ENCODE results near the gene SALL3. TPM values are rescaled to one million over a fixed set of nuclear protein-coding genes. Genes with fewer than 3 reads are reported as not detected.

SALL3 gene
- total and polyA plus RNA-seq, 2 of the 8 experiments (the other 6 are each of a cell fraction or from before 2014, with no cell fraction given) = 10.5 to 46.4 TPM

DNA sequence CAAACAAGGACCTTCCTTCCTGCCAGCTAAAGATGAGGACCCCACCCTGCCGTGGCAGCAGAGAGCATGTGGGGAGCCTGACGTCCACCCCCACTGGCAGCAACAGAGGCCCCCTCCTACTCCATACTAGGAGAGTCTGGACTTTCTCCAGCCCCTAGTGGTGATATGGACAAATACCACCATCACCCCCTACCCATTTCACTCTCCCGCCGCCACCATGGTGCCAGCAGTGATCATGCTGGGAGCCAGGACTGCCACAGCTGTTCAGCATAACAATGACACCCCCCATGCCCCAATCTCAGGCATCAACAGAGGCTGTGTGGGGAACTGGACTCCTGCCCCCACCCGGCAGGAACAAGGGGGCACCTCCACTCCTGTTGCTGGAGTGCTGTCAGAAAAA, 46.9 kb downstream of the SALL3 start (continued):
- no peak for TF ChIP-seq SIN3A (conservative IDR thresholded peaks at IDR 0.05 in 1 of 2, IDR thresholded peaks at IDR 0.05 in 1 of 2; ENCODE audit: low read depth in 1 of 2, low read length in 2 of 2)
- no peak for TF ChIP-seq SAP30 (IDR thresholded peaks at IDR 0.05; ENCODE audit: insufficient read depth, insufficient replicate concordance, low read length)
- no peak for TF ChIP-seq FOSL1 (IDR thresholded peaks at IDR 0.05; ENCODE audit: insufficient read depth, low read depth, low read length)
- TF ChIP-seq GABPA (IDR thresholded peaks at IDR 0.05; ENCODE audit: borderline replicate concordance, insufficient read depth, low read length) = no peak
- TF ChIP-seq TCF12 (IDR thresholded peaks at IDR 0.05; ENCODE audit: low read depth, low read length) = 0 out of 2 replicates have a peak, but pooled peaks have one; percentile 59
- no peak for TF ChIP-seq BACH1 (IDR thresholded peaks at IDR 0.05; ENCODE audit: low read length)
- TF ChIP-seq RXRA (IDR thresholded peaks at IDR 0.05; ENCODE audit: insufficient read depth, low read depth, low read length) = no peak
- TF ChIP-seq EGR1 (IDR thresholded peaks at IDR 0.05; ENCODE audit: borderline replicate concordance, low read depth, low read length) = no peak
- no peak for TF ChIP-seq SUZ12 (IDR thresholded peaks at IDR 0.05; ENCODE audit: low read length)
- TF ChIP-seq JUN (IDR thresholded peaks at IDR 0.05; ENCODE audit: low read depth, low read length) = no peak
- TF ChIP-seq CHD2 (IDR thresholded peaks at IDR 0.05; ENCODE audit: low read length) = peak; percentile 39; the same call in 1 of the 2 replicates
- no peak for TF ChIP-seq CTBP2 (IDR thresholded peaks at IDR 0.05; ENCODE audit: borderline replicate concordance, insufficient read depth, insufficient read length, low read length)
- TF ChIP-seq CEBPB (IDR thresholded peaks at IDR 0.05; ENCODE audit: low read depth, low read length) = no peak
- TF ChIP-seq POLR2A (IDR thresholded peaks at IDR 0.05; ENCODE audit: control extremely low read depth in 1 of 2, low read depth in 2 of 2, low read length in 2 of 2) = no peak
- peak; percentile 54; the same call in 1 of the 2 replicates for TF ChIP-seq CREB1 (IDR thresholded peaks at IDR 0.05)
- TF ChIP-seq MAFK (IDR thresholded peaks at IDR 0.05; ENCODE audit: low read depth, low read length) = no peak
- TF ChIP-seq, protein P1, sequence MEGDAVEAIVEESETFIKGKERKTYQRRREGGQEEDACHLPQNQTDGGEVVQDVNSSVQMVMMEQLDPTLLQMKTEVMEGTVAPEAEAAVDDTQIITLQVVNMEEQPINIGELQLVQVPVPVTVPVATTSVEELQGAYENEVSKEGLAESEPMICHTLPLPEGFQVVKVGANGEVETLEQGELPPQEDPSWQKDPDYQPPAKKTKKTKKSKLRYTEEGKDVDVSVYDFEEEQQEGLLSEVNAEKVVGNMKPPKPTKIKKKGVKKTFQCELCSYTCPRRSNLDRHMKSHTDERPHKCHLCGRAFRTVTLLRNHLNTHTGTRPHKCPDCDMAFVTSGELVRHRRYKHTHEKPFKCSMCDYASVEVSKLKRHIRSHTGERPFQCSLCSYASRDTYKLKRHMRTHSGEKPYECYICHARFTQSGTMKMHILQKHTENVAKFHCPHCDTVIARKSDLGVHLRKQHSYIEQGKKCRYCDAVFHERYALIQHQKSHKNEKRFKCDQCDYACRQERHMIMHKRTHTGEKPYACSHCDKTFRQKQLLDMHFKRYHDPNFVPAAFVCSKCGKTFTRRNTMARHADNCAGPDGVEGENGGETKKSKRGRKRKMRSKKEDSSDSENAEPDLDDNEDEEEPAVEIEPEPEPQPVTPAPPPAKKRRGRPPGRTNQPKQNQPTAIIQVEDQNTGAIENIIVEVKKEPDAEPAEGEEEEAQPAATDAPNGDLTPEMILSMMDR (IDR thresholded peaks at IDR 0.05; ENCODE audit: control extremely low read depth in 1 of 3, insufficient read depth in 1 of 3, low read depth in 1 of 3, low read length in 3 of 3) = peak; percentile 34 to 63 (median 47); a peak in 3 of 4 replicates
- TF ChIP-seq, protein P2, sequence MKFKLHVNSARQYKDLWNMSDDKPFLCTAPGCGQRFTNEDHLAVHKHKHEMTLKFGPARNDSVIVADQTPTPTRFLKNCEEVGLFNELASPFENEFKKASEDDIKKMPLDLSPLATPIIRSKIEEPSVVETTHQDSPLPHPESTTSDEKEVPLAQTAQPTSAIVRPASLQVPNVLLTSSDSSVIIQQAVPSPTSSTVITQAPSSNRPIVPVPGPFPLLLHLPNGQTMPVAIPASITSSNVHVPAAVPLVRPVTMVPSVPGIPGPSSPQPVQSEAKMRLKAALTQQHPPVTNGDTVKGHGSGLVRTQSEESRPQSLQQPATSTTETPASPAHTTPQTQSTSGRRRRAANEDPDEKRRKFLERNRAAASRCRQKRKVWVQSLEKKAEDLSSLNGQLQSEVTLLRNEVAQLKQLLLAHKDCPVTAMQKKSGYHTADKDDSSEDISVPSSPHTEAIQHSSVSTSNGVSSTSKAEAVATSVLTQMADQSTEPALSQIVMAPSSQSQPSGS (IDR thresholded peaks at IDR 0.05; ENCODE audit: low read length) = 0 out of 2 replicates have a peak, but pooled peaks have one; percentile 43
- no peak for TF ChIP-seq POLR2AphosphoS5 (IDR thresholded peaks at IDR 0.05; ENCODE audit: low read depth, low read length)
- TF ChIP-seq NANOG (IDR thresholded peaks at IDR 0.05; ENCODE audit: insufficient read depth, low read depth, low read length, poor library complexity, severe bottlenecking) = peak; percentile 39
- peak; percentile 85; the same call in 1 of the 2 replicates for TF ChIP-seq POU5F1 (IDR thresholded peaks at IDR 0.05; ENCODE audit: low read depth, low read length)
- TF ChIP-seq SIRT6 (IDR thresholded peaks at IDR 0.05; ENCODE audit: low read length) = no peak

Measured in H1 (cell line).